Glomerular endothelial cell (primary cell): Measurements from ENCODE around the gene SDR42E1. TPM values are rescaled to one million over a fixed set of nuclear protein-coding genes. Genes with fewer than 3 reads are reported as not detected.

Source experiments
- DNase-seq: peaks from one replicate; pipeline ENCODE4 v3.0.0-alpha.2; 2011; ENCODE audit warnings: low read depth, low spot score; ENCODE audit errors: extremely low read depth
- total RNA-seq: library from RNA; depleted of rRNA; stranded (reverse); fragments of >200 nt; gene quantifications from 2 replicates; pipeline ENCODE4 v1.2.3, GENCODE V29; 2015

The SDR42E1 gene
- total RNA-seq, result 3.5 and 6.6 TPM in 2 replicates

- DNase-seq, result no peak
Observed at GRCh38 chr16:82011199-82011641, at the start of gene SDR42E1. Gene SDR42E1 (minus strand): TSS chr16:82011470. CDS start chr16:82000858, 10,612 bp downstream.

GRCh38 chr16:82059983-82060421 lies 48.7 kb upstream of the SDR42E1 start:
- DNase-seq, result no peak

GRCh38 chr16:82059161-82059982 lies 48.1 kb upstream of the SDR42E1 start:
- DNase-seq, result no peak

- no peak for DNase-seq
Observed at GRCh38 chr16:82056550-82056896, 45.3 kb upstream of the SDR42E1 start.

- no peak for DNase-seq
Observed at GRCh38 chr16:82055728-82056549, 44.7 kb upstream of the SDR42E1 start.

- DNase-seq, result no peak
Observed at GRCh38 chr16:82055117-82055516, 43.8 kb upstream of the SDR42E1 start.

GRCh38 chr16:82051656-82052055 lies 40.4 kb upstream of the SDR42E1 start:
- no peak for DNase-seq

GRCh38 chr16:82050909-82051357 lies 39.7 kb upstream of the SDR42E1 start:
- no peak for DNase-seq

GRCh38 chr16:82050506-82050905 lies 39.2 kb upstream of the SDR42E1 start:
- no peak for DNase-seq

GRCh38 chr16:82049484-82049883 lies 38.2 kb upstream of the SDR42E1 start:
- no peak for DNase-seq

- DNase-seq, result no peak
Observed at GRCh38 chr16:82047787-82048186, 36.5 kb upstream of the SDR42E1 start.

GRCh38 chr16:82047374-82047773 lies 36.1 kb upstream of the SDR42E1 start:
- DNase-seq, result no peak

GRCh38 chr16:82046941-82047340 lies 35.7 kb upstream of the SDR42E1 start:
- DNase-seq, result no peak

GRCh38 chr16:82046541-82046940 lies 35.3 kb upstream of the SDR42E1 start:
- DNase-seq, result no peak

GRCh38 chr16:82045465-82045864 lies 34.2 kb upstream of the SDR42E1 start:
- DNase-seq, result no peak

GRCh38 chr16:82044585-82044911 lies 33.3 kb upstream of the SDR42E1 start:
- no peak for DNase-seq

GRCh38 chr16:82043680-82044584 lies 32.7 kb upstream of the SDR42E1 start:
- DNase-seq, result no peak

- DNase-seq, result no peak
Observed at GRCh38 chr16:82042846-82043245, 31.6 kb upstream of the SDR42E1 start.

GRCh38 chr16:82042144-82042543 lies 30.9 kb upstream of the SDR42E1 start:
- no peak for DNase-seq

GRCh38 chr16:82041542-82041941 lies 30.3 kb upstream of the SDR42E1 start:
- DNase-seq, result no peak

- no peak for DNase-seq
Observed at GRCh38 chr16:82040296-82040695, 29.0 kb upstream of the SDR42E1 start.
